Stimulated activated CD4-positive, alpha-beta T cell treated with anti-CD3 and anti-CD28 coated beads, Interleukin-1b, Interleukin-23, amount 100 ng/mL, for 4 hours (primary cell): ENCODE data around the gene TUBB2B.
"Not testable (repeated sequence)": the region's sequence is repeated elsewhere in the genome, so short reads cannot be mapped to it uniquely, and the experiment has no call there.

ENCODE experiments used
- DNase-seq, 2 donors: peaks; one replicate each; pipeline ENCODE4 v3.0.0-alpha.2; 2020; ENCODE audit warnings: low read depth in 2 of 2

Gene TUBB2B

GRCh38 chr6:3209114-3210023 is 18.1 kb downstream of the TUBB2B start:
- peak; percentile 40 for DNase-seq

DNA sequence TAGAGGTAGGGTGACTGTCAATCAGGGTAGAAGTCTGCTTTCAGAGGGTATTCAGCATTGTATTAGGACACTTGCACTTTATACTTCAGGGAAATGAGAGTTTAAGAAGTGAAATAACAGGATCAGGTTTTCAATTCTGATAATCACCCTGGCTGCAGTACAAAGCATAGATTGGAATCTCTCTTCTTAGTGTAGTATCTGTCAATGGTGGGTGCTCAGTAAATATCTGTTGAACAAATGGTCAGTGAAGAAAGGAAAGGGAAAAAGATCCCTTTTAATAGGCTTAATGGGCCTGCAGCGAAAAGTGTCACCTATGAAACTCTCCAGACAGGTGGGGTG is 18.7 kb downstream of the TUBB2B start:
- no peak for DNase-seq

DNA sequence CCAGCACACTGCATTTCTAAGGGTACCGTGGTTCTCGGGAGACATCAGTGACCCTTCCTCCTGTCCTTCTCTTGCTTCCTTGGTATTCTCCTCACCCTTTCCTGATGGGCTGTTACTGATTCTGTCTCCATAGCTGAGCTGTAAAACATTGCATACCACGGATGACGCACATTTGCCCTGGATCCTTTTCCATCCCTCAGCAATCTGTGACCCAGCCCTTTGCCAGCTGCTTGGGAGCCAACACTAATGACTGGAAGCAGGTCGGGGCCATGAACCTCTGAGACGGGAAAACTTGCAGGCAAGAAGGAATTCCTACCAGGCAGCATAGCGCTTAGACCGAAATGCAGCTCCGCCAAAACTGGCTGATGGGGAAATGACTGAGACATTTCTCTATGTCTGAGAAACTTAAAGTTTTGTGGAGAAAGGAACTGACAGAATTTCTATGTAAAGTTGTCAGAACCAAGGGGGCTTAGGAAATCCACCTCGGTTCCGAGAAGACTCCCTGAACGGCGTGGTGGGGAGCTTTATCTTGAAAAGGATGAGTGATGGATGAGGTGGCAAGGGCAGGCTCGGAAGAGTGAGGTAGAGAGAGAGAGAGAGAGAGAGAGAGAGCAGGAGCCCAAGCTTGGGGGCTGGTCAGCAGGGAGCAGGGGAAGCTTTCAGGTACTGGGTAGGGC is 19.2 kb downstream of the TUBB2B start:
- DNase-seq = no peak

DNA sequence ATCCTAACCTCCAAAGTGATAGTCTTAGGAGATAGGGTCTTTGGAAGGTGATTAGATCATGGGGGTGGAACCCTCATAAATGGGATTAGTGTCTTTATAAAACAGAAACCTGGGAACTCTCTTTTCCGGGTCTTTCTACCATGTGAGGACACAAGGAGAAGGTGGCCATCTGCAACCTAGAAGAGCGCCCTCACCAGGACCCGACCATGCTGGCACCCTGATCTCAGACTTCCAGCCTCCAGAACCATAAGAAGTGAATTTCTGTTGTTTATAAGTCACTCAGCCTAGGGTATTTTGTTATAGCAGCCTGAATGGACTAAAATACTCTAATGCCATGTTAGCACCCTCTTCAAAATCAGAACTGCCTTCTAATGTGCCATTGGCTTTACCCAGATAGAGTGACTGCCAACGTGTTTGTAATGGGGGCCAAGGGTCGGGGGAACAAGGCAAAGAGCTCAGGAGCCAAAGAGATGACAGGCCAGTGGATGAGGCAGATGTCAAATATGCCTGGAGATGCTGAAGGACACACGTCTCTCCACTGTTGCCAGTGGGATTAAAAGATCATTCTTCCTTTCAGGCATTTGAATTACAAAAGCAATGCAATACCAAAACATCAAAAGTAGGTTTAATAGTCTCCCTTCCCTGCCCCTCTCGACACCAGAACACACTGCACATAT is 21.0 kb downstream of the TUBB2B start:
- DNase-seq = no peak

GRCh38 chr6:3205913-3206312 is 21.5 kb downstream of the TUBB2B start:
- DNase-seq = no peak

- DNase-seq = no peak
These were observed 22.5 kb downstream of the TUBB2B start for GRCh38 chr6:3204921-3205320.

DNA sequence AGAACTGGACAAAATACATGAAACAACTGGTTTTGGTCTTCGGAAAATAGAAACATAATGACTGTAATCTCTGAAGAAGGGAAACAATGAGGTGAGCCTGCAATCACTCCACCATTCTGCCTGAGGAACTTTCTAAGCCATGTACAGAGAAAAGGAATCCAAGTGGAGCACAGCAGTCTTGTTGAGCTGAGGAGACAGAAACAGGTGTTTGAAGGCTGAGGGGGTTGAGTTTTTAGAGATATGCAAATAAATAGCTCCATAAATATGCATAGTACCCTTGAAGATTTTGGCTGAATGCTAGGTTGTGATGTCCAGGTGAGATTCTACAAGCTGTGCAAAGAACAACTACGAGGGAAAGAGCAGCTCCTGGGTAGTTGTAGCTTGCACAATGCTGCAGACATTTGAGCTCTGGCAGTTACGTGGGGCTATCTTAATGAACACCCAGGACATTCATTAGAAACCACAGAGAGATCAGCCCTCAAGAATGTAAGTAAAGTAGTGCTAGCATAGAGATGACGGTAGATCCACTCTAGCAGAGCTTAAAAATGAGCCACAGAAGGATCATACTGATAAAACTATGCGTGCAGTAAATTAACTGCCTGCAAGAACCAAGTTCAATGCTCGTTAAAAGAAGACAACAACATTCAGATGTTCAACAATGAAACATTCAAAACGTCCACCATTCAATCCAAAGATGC is 24.3 kb downstream of the TUBB2B start:
- DNase-seq = no peak

DNA sequence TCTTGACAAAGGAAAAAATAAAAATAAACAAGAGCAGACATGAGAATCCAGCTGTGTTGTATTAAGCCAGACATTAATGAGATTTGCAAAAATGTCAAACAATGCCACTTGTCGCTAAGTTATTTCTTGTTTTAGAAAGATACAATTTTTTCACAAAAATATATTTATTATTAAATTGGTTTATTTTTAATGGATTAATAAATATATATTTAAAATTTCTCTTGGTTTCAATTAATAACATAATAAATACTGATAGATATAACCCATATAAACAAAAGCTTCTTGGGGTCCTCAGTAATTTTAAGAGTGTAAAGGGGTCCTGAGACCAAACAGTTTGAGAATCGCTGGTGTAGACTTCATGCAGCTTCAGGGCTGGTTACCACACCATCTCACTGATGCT is 26.1 kb downstream of the TUBB2B start:
- no peak for DNase-seq

DNA sequence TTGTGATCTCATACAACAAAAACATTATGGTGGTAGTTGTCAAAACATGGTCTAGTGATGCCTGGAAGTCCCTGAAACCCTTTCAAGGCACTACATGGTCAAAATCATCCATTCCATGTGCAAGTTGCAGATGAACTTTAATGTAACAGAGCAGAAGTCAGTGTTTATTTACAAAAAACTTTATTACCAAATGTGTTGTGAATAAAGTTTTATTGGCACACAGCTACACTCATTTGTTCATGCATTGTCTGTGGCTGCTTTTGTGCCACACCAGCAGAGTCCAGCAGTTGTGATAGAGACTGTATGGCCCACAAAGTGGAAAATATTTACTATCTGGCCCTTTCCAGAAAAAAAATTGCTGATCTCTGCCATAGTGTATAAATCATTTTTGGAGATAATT is 26.8 kb downstream of the TUBB2B start:
- DNase-seq = no peak

DNA sequence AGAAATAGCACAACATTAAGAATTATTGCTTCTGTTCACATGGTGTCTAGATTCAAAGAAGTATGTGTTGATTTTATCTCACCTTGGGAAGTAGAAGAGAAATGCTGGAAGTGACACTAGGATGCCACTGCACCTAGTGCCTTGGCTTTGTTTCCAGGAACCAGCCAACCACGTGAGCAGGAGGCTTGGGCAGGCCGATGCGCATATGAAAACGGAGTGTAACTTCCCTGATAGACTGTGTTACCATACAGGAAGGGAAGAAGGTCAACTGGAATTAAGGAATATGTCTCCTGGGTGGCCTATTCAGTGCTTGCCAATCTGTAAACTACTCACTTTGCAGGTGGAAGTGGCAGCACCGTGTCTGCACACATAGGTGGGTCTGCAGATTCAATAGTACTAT is 28.1 kb downstream of the TUBB2B start:
- no peak for DNase-seq

- DNase-seq = not testable (repeated sequence)
These were observed 29.7 kb downstream of the TUBB2B start for GRCh38 chr6:3197734-3198133.

DNA sequence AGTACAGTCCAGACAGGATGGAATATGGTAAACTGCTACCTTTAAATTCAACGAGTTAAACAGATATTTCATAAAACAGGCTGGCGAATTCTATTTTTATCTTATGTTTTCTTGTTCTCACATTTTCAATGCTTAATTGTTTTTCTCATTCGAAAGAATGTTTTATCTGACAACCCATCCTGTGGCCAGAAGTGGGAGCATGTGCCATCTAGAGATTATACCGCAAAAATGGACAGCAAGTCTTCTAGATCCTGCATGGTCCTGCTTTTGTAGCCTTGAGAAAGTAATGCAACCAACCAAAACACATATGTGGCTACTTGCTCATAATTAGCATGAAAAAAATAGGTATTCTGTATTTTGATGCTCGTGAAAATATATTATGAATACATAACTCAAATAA is 30.7 kb downstream of the TUBB2B start:
- no peak for DNase-seq

GRCh38 chr6:3195695-3196497 is 31.6 kb downstream of the TUBB2B start:
- no peak for DNase-seq

DNA sequence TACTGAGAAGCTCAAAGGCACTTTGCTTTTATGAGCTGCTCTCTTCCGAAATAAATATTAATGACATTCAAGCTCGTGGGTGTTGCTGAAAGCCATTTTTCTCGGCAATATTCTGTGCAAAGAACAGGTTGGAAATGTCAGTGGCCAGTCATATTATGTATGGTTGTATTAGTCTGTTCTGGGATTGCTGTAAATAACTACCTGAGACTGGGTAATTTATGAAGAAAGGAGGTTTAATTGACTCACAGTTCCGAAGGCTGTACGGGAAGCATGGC is 32.1 kb downstream of the TUBB2B start:
- no peak for DNase-seq

DNA sequence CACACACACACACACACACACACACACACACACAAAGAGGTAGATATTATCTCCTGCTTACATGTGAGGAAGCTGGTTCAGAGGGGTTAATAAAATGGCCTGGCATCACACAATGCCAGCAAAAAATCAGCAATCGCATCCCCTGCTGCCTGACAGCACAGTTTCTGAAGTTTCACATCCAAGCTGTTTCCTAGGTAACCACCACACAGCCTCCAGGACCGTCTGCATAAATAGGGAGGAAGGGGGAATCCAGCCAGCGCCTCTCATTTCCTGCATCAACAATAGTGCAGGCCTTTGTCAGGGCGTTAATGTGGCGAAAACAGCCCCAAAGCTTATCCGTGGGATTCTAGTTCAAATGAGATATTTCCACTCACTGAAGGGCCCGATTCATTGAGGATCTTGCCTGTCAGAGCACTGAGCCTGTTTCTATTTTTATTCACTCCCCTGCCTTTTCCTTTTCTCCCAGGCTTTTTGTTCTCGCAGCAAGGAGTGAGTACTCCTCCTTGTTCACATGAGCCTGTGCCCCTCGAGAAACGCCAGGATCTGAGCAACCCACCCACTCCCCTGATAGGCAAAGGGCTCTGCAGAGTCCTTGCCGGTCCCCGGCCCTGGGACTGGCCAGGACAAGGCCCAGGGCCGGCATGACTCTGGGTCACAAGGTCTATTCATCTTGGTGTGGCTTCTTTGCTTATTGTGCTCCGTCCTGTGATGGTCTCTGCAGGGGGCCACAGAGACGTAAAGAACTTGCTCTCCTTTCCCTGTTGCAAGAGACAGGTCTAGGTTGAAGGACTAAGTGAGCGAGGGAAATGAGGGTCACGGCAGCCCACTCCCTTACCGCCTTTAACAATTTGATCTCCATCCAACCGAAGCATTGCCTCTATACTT is 32.7 kb downstream of the TUBB2B start:
- no peak for DNase-seq

GRCh38 chr6:3193102-3193849 is 34.2 kb downstream of the TUBB2B start:
- DNase-seq = no peak

DNA sequence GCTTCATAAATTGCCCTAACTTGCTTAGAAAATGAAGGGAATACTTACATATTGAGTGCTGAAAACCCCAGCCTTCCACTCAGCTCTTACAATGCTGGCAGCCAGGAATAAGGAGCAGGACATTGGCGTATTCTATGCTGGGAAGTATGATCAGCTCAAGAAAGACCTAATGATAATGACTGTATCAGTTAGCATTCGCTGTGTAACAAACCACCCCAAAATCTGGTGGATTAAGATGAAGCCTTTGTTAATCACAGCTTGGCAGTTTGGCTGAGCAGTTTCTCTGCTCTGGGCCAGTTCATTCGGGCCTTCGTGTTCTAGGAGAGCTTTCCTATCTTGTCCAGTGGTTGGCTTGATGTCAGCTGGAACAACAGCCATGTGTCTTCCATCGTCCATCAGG is 36.7 kb downstream of the TUBB2B start:
- no peak for DNase-seq

GRCh38 chr6:3190056-3190455 is 37.4 kb downstream of the TUBB2B start:
- no peak for DNase-seq

- DNase-seq = not testable (repeated sequence)
These were observed 38.3 kb downstream of the TUBB2B start for GRCh38 chr6:3189192-3189591.

DNA sequence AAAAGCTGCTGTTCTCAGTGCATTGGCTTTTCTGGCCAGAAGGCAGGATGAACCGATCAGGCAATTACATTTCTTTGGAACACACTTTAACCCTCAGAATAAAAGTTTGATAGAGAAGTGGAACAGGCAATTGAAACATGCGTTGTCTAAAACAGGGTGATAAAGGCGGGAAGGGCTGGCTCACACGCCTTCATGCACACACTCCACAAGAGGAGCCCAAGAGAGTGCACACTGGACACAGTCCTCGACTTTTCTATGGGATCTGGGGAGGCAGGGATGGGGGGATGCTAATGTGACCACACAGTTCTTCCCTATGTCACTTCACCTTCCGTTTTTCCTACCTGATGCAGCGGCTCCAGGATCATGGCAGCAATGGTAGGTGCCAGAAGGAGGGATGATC is 39.2 kb downstream of the TUBB2B start:
- DNase-seq = no peak
